HG03469 (cell line): ENCODE measurements around the gene SCAMP1.
"Not testable (repeated sequence)": the region's sequence is repeated elsewhere in the genome, so short reads cannot be mapped to it uniquely, and the experiment has no call there.

ENCODE experiments used
- ATAC-seq: cut with Tn5 transposase; IDR thresholded peaks from one replicate; pipeline ENCODE4 v1.9.1; 2021; ENCODE audit warnings: mild to moderate bottlenecking, moderate library complexity, moderate number of reproducible peaks; ENCODE audit not compliant: unreplicated experiment

Gene SCAMP1

DNA sequence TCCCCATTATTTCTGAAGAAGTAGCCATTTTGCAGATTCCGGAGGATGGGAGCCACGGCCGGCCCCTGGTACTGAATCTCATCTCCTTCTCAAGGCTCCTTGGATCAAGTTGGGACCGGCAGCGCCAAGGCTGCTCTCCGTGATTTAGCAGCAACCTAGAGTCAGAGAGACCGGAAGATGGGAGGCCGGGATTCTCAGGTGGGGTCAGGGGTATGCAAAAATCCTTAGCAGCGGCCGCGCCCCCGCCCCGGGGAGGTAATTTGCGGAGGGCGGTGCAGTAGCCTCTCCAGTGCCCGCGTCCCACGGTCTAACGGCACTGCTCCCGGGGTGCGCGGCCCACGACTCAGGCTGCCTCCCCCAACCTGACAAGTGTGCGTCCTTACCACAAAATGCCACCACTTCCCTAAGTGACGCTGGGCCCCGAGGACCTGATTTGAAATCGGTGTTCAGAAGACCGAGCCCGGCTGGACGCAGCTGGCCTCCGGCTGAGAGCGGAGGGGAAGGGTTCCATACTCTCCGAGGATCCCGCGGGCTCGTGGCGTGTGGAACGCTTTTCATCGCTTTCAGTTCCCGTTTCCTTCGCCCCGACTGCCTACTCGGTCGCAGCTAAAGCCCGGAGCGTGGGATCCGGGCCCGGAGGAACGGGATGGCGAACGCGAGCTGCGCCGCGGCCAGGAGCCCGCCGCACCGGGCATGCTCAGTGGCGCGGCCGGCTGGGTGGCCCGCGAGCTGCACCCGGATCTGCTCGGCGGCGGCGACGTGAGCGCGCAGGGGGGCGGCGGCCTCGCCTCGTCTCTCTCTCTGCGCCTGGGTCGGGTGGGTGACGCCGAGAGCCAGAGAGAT, at the start of gene SCAMP1:
TSS of gene SCAMP1 (plus strand) at position 787 of the 843 bp plus-strand sequence. CDS start at position 842, 55 bp downstream.
- ATAC-seq, result peak; percentile 66

DNA sequence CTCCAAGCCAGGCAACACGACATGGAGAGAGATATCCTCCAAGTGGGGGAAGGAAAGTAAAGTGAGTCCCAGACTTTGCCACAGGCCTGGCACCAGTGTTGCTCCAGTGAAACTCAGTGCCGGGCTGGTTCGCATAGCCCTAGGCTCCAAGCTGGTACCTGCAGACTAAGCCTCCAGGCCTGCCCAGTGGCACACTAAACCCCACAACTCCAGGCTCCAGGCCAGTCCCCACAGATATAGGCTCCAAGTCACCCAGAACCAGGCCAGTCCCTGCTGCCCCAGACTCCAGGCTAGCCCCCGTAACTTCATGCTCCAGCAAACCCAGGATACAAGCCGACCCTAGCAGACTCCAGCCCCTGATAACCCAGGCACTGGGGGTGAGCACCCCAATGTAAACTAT, 42.9 kb upstream of the SCAMP1 start:
- ATAC-seq, result no peak

GRCh38 chr5:78318337-78318736, 42.1 kb upstream of the SCAMP1 start:
- no peak for ATAC-seq

DNA sequence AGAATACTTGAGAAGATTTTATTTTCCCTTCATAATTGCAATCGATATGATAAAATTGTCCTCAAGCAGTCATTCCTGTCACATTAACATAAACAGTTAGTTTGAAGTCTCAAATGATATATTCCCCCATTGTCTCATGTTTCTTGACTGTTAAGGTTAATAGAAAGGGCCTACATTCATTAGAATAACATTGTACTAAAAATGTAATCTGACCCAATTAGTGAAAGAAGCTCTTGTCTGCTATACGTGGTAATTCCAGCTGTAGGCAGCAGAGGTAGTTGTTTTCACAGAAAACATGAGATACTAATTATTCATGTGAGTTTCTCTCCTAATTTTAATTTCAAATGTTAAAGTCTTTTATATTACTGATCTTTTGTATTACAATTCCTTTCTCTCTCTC, 40.0 kb upstream of the SCAMP1 start:
- no peak for ATAC-seq

DNA sequence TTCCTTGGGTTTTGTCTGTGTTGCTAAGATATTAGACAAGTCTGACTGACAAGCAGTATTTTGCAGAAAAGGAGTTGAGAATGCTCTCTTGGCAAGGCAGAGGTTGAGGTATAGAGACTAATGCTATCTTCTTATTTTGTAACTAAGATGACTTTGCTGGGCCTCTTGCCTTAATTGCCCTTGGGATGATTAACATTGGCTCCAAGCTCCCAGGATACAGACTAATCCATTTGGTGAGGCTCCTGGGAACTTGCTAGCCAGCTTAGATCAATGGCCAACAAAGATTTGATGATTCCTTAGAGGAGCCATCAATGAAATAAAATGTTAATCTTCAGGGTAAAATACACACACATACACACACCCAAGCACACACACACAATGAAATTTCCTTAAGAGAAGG, 37.2 kb upstream of the SCAMP1 start:
- no peak for ATAC-seq

GRCh38 chr5:78326930-78327329, 33.5 kb upstream of the SCAMP1 start:
- ATAC-seq, result no peak

- ATAC-seq, result no peak
Observed at GRCh38 chr5:78327761-78328510, 32.5 kb upstream of the SCAMP1 start.

- ATAC-seq, result no peak
Observed at GRCh38 chr5:78328585-78329173, 31.7 kb upstream of the SCAMP1 start.

- no peak for ATAC-seq
Observed at GRCh38 chr5:78331523-78332080, 28.8 kb upstream of the SCAMP1 start.

DNA sequence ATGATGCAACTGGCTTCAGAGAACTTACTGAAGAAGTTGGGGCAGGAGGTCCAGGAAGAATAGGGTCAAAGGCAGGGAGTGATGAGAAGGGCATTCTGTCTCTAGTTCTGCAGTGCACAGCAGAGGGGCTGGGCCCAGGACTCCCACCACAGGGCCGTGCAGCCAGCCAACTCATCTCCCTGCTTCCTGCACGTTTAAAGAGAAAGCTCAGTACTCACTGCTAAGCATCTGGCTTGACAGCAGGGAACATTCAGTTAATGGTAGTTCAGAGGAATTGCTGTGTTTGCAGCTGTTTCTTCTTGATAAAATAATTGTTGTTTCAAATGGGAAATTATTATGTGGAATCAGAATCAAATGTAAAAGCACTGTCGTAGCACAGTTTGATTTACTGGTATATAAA, 25.6 kb upstream of the SCAMP1 start:
- no peak for ATAC-seq

GRCh38 chr5:78335976-78336375, 24.4 kb upstream of the SCAMP1 start:
- no peak for ATAC-seq

DNA sequence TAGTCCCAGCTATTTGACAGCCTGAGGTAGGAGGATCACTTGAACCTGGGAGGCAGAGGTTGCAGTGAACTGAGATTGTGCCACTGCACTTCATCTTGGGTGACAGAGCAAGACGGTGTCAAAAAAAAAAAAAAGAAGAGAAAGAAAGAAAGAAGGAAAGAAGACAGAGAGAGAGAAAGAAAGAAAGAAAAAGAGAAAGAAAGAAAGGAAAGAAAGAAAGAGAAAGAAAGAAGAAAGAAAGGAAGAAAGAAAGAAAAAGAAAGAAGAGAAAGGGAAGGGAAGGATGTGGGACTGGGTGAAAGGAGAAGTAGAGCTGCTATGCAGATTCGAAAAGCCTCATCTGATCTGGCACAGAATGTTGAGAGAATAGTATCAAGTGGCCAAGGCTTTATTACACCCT, 23.7 kb upstream of the SCAMP1 start:
- ATAC-seq, result no peak

DNA sequence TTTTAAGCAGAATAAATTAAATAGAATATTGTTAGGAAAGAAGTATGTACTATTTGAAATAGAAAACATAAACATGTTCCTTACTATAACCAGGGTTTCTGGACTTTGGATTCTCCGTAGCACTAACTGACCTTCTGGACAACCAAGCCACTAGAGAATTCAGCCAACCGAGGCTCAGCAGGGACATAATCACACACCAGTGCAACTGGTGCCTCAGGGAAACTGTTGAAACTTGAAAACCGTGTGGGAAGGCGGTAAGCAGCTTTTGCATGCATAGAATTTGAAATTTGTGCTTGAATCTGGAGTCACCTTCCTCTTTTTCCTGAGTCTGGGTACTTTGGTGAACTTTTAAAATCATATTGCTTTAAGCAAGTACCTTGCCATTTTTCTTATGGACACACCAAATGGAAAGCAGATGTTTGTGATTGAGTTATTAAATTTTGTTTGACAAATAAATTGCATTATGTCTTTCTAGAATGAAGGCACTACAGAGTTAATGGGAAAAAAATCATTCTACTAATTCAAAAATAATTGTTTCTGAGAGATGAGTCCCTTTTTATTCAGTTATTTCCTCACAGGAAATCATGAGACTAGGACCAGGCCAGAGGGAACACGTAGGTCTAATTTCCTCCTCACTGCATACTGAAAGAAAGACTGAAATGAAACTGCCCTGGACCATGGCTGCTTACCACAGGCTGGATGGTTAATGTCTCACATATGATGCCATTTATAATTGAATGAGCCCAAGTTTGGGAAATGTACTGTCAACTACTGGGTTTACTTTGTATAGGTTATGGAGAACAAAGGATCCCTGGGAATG, 20.6 kb upstream of the SCAMP1 start:
- ATAC-seq, result no peak

DNA sequence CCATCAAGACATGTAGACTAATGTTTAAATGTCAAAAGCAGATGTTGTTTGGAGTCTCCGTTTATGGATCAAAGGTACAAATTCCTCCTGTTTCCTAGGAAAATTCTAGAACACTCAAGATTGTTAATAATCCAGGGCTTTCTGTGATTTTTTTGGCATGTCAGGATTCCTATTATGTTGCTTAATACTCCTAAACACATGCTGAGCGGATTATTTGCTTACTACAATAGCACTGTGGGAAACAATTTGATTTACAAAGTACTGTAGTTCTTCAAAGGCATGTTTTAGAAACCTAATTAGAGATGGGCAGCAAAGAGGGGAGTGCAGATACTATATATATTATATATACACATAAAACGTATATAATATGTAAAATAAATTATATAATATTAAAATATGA, 19.0 kb upstream of the SCAMP1 start:
- ATAC-seq, result no peak

DNA sequence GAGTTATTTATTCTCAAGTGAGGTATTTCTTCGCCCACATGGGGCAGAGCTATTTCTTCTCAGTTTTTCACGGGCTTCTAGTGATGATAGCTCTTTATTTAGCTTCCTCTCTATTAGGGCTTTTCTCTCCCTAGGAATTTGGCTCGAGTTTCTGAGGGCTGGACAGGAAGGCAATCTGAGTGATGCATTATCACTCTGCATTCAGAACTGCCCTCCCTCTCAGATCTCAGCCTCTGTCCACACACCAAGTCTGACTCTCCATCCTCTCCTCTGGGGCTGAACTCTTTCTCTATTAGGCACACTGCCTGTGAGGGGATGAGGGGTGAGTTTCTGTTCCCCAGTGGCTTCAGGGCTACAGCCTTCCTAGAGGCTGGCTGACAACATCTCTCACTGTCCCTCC, 14.9 kb upstream of the SCAMP1 start:
- ATAC-seq, result no peak

- ATAC-seq, result no peak
Observed at GRCh38 chr5:78353520-78353919, 6.9 kb upstream of the SCAMP1 start.

DNA sequence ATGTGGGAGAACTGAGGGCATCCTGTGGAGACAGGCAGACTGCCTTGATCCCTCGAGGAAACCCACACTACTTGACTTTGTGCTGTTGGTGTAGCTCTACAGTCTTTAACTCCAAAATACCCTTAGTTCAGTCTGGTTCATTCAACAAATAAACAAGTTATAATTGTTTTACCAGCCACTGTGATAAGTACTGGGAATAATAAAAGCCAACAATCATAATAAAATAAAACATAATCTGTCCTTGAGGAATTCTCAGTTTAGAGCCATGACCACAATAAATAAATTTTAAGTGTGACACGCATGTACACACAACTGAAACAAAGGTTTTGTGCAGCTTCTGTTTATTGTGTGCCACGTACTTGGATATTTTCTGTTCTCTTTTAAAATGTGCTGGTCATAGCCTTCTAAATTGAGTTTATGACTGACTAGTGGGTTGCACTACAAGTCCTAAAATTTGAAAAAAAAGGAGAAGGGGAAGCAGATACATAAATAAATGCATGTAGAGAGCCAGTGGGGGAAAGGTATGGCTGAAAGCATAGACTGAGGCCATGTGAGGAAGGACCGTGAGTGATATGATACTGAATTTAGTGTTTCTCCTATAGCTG, 6.2 kb upstream of the SCAMP1 start:
- no peak for ATAC-seq

GRCh38 chr5:78355561-78355960, 4.9 kb upstream of the SCAMP1 start:
- no peak for ATAC-seq

- ATAC-seq, result not testable (repeated sequence)
Observed at GRCh38 chr5:78359455-78359830, 974 bp upstream of the SCAMP1 start.

GRCh38 chr5:78360674-78360923, 182 bp downstream of the SCAMP1 start:
- ATAC-seq, result peak; percentile 6
